ENCODE measurements around the gene CASS4. TPM values are rescaled to one million over a fixed set of nuclear protein-coding genes. Genes with fewer than 3 reads are reported as not detected.

The CASS4 gene
- polyA plus RNA-seq, 2 of the 4 experiments (the other 2 are of a cell fraction): 0.09 TPM

GRCh38 chr20:56426926-56427325 is 14.9 kb downstream of the CASS4 start:
- Histone ChIP-seq H3K4me1 (peaks cover 13% of the 10 kb centered on the region; the same call in 2 of the 3 replicates), H3K4me3 (no peak overlapping the region), H3K9me3 (no peaks in the 10 kb centered on the region), H3K4me2 (no peak overlapping the region), H3K27ac (no peak overlapping the region)
- DNase-seq (ENCODE audit: low read depth in 1 of 2, low spot score in 1 of 2) (no peak), ATAC-seq (no peak), FAIRE-seq (no peak)
- POLR2A ChIA-PET: no interaction called here
- CTCF ChIA-PET: no interaction called here
- no peak for TF ChIP-seq TFCP2L1 (CRISPR knock-in tag; IDR thresholded peaks at IDR 0.05)

GRCh38 chr20:56427797-56428196 is 15.7 kb downstream of the CASS4 start:
- CTCF ChIA-PET: interaction anchor here (1.1 kb wide), 1 partner anchor 84 kb away, joined by 3 read pairs; no protein-coding TSS in a partner anchor
- WGBS (ENCODE audit: missing lambda C conversion rate): 67% methylated on average over 4 of the region's 4 CpGs
- H3K9me3 ChIP-seq: no peaks in the 10 kb centered on the region
- ATAC-seq (no peak), FAIRE-seq (no peak), DNase-seq (ENCODE audit: low read depth in 1 of 2, low spot score in 1 of 2) (no peak)
- no peak overlapping the region for H3K4me2 ChIP-seq
- POLR2A ChIA-PET: no interaction called here
- TF ChIP-seq FOXS1 (CRISPR knock-in tag; IDR thresholded peaks at IDR 0.05) (no peak), BHLHE40 (IDR thresholded peaks at IDR 0.05; ENCODE audit: low read depth, low read length) (no peak), RCOR1 (IDR thresholded peaks at IDR 0.05; ENCODE audit: low read depth, low read length) (no peak), HDAC2 (IDR thresholded peaks at IDR 0.05) (no peak), MAZ (IDR thresholded peaks at IDR 0.05; ENCODE audit: borderline replicate concordance, low read depth, low read length) (no peak), JUNB (IDR thresholded peaks at IDR 0.05) (no peak), CBX2 (IDR thresholded peaks at IDR 0.05; ENCODE audit: borderline replicate concordance, low read depth) (no peak)
- peaks cover 4% of the 10 kb centered on the region; the same call in 2 of the 3 replicates for H3K4me1 ChIP-seq
- H3K4me3 ChIP-seq: no peak overlapping the region
- H3K27ac ChIP-seq: no peak overlapping the region

- Histone ChIP-seq H3K4me3 (no peak overlapping the region), H3K4me1 (no peaks in the 10 kb centered on the region), H3K27ac (no peak overlapping the region), H3K9me3 (no peaks in the 10 kb centered on the region), H3K4me2 (no peak overlapping the region)
- ChIA-PET POLR2A (no interaction called here), CTCF (interaction anchor here (0.8 to 1.1 kb wide), 2 partner anchors 84 to 226 kb away, joined by 3 read pairs; no protein-coding TSS in a partner anchor)
- DNase-seq (ENCODE audit: low read depth in 1 of 2, low spot score in 1 of 2) (no peak), FAIRE-seq (no peak), ATAC-seq (no peak)
- no peak for TF ChIP-seq CBX8 (IDR thresholded peaks at IDR 0.05)
- no peak for TF ChIP-seq FOXS1 (CRISPR knock-in tag; IDR thresholded peaks at IDR 0.05)
- TF ChIP-seq HEYL (CRISPR knock-in tag; IDR thresholded peaks at IDR 0.05): no peak
- TF ChIP-seq NFE2L2 (conservative IDR thresholded peaks at IDR 0.05; ENCODE audit: low read length): no peak
- TF ChIP-seq ATOH8 (CRISPR knock-in tag; IDR thresholded peaks at IDR 0.05; ENCODE audit: low read depth): no peak
- 66% methylated on average over 5 of the region's 5 CpGs for WGBS (ENCODE audit: missing lambda C conversion rate)
These were observed 16.4 kb downstream of the CASS4 start for GRCh38 chr20:56428410-56428809.

- no peak overlapping the region for H3K4me3 ChIP-seq
- 58% methylated on average over 8 of the region's 8 CpGs for WGBS (ENCODE audit: missing lambda C conversion rate)
- TF ChIP-seq FOXS1 (CRISPR knock-in tag; IDR thresholded peaks at IDR 0.05) (no peak), USF2 (IDR thresholded peaks at IDR 0.05) (no peak), POLR2A (IDR thresholded peaks at IDR 0.05; ENCODE audit: low read length) (no peak), SMC3 (IDR thresholded peaks at IDR 0.05) (no peak), ZNF302 (CRISPR knock-in tag; IDR thresholded peaks at IDR 0.05) (no peak), HOXA7 (CRISPR knock-in tag; IDR thresholded peaks at IDR 0.05) (no peak), FOSL2 (IDR thresholded peaks at IDR 0.05) (no peak), FOSL2 (CRISPR knock-in tag; IDR thresholded peaks at IDR 0.05) (no peak), RAD21 (conservative IDR thresholded peaks at IDR 0.05 in 1 of 2, IDR thresholded peaks at IDR 0.05 in 1 of 2) (no peak), CBX2 (IDR thresholded peaks at IDR 0.05; ENCODE audit: borderline replicate concordance, low read depth) (no peak), PBX3 (IDR thresholded peaks at IDR 0.05) (no peak), PHF8 (IDR thresholded peaks at IDR 0.05; ENCODE audit: borderline replicate concordance, low read depth) (no peak), HEYL (CRISPR knock-in tag; IDR thresholded peaks at IDR 0.05) (no peak), EHMT2 (IDR thresholded peaks at IDR 0.05; ENCODE audit: low read depth) (no peak), TFCP2L1 (CRISPR knock-in tag; IDR thresholded peaks at IDR 0.05) (no peak), ELK1 (IDR thresholded peaks at IDR 0.05; ENCODE audit: low read depth, low read length) (no peak), MAX (IDR thresholded peaks at IDR 0.05) (no peak), KDM1A (IDR thresholded peaks at IDR 0.05; ENCODE audit: low read depth) (no peak), CBX8 (IDR thresholded peaks at IDR 0.05) (no peak)
- POLR2A ChIA-PET: no interaction called here
- DNase-seq (ENCODE audit: low read depth in 1 of 2, low spot score in 1 of 2) (no peak), ATAC-seq (no peak), FAIRE-seq (no peak)
- no peaks in the 10 kb centered on the region for H3K4me1 ChIP-seq
- no peak overlapping the region for H3K4me2 ChIP-seq
- H3K27ac ChIP-seq: no peak overlapping the region
- CTCF ChIA-PET: interaction anchor here (0.8 to 1.1 kb wide), 4 partner anchors 9 to 226 kb away, joined by 3 read pairs; no protein-coding TSS in a partner anchor
- H3K9me3 ChIP-seq: no peaks in the 10 kb centered on the region
These were observed 16.8 kb downstream of the CASS4 start for GRCh38 chr20:56428881-56429280.
